Thyroid gland (tissue), 4 donors: ENCODE results near the gene SUN3.

Source experiments
- POLR2A ChIP-seq, 2 donors: fragments of 450-650 bp; IDR thresholded peaks; one replicate each; pipeline ENCODE4 v1.6.1; 2017; ENCODE audit warnings: antibody characterized with exemption in 2 of 2, mild to moderate bottlenecking in 2 of 2, moderate library complexity in 1 of 2
- TF ChIP-seq, protein P1 (sequence below), 6 experiments: fragments of 200-600 bp in 3 of 6; fragments of 450-650 bp in 3 of 6; sonication (generic) in 3 of 6; IDR thresholded peaks; one replicate each; pipeline ENCODE4 v1.5.1; 2016 to 2019; ENCODE audit warnings: antibody characterized with exemption in 6 of 6, mild to moderate bottlenecking in 2 of 6, inconsistent platforms in 1 of 6, moderate library complexity in 1 of 6

DNA sequence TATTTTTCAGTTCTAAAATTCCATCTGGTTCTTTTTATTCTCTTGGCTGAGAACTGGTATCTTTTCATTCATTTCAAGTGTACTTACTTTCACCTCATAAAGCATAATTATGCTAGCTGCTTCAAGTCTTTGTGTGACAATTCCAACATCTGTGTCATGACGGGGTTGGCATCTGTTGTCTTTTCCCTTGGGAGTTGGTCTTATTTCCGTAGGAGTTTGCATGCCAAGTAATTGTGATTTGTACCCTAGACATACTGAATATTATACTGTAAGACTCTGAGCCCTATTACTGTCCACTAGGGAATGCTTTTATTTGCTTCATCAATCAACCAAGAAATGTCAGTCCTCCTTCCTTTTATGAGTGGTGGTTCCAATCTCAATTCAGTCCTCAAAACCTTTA lies 24.9 kb downstream of the SUN3 start:
- TF ChIP-seq, protein P1, sequence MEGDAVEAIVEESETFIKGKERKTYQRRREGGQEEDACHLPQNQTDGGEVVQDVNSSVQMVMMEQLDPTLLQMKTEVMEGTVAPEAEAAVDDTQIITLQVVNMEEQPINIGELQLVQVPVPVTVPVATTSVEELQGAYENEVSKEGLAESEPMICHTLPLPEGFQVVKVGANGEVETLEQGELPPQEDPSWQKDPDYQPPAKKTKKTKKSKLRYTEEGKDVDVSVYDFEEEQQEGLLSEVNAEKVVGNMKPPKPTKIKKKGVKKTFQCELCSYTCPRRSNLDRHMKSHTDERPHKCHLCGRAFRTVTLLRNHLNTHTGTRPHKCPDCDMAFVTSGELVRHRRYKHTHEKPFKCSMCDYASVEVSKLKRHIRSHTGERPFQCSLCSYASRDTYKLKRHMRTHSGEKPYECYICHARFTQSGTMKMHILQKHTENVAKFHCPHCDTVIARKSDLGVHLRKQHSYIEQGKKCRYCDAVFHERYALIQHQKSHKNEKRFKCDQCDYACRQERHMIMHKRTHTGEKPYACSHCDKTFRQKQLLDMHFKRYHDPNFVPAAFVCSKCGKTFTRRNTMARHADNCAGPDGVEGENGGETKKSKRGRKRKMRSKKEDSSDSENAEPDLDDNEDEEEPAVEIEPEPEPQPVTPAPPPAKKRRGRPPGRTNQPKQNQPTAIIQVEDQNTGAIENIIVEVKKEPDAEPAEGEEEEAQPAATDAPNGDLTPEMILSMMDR (IDR thresholded peaks at IDR 0.05), result no peak
- TF ChIP-seq POLR2A (IDR thresholded peaks at IDR 0.05), result no peak
